ENCODE measurements around the gene KDM1B.

Gene KDM1B

GRCh38 chr6:18177286-18177965, 22.2 kb downstream of the KDM1B start:
- H3K27me3 Mint-ChIP-seq (ENCODE audit: low read depth, poor library complexity): no peaks in the 10 kb centered on the region
- no peak overlapping the region for H3K4me3 Mint-ChIP-seq
- H3K36me3 Mint-ChIP-seq (ENCODE audit: low read depth): peaks cover 71% of the 10 kb centered on the region
- no peak for DNase-seq
- TF ChIP-seq CTCF (IDR thresholded peaks at IDR 0.05): no peak
- no peak overlapping the region for H3K27ac Mint-ChIP-seq
- H3K9me3 Mint-ChIP-seq: peaks cover 27% of the 10 kb centered on the region
- H3K4me1 Mint-ChIP-seq: peaks cover 5% of the 10 kb centered on the region

DNA sequence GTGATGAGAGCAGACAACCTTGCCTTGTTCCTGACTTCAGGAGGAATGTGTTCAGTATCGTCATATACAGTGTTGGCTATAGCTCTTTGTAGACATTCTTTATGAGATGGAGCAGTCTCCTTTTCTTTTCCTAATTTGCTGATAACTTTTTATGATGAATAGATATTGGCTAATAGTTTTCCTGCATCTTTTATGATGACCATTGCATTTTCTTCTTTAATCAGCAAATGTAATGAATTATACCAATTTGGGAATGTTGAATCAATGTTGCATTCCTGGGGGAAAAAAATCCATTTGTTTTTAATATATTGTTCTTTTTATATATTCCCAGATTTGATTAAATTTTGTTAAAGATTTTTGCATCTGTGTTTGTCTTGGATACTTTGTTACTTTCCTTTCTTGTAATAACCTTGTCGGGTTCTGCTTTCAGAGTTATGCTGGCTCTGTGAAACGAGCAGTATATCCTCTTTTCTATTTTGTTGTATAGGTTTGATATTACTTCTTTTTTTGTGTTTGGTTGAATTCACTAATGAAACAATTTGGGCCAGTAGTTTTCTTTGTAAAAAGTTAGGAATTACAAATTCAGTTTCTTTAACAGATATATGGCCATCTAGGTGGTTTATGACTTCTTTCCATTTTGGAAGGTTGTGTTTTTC, 23.9 kb downstream of the KDM1B start:
- peaks cover 27% of the 10 kb centered on the region for H3K9me3 Mint-ChIP-seq
- DNase-seq: no peak
- peaks cover 5% of the 10 kb centered on the region for H3K4me1 Mint-ChIP-seq
- peaks cover 74% of the 10 kb centered on the region for H3K36me3 Mint-ChIP-seq (ENCODE audit: low read depth)
- no peaks in the 10 kb centered on the region for H3K27me3 Mint-ChIP-seq (ENCODE audit: low read depth, poor library complexity)
- TF ChIP-seq CTCF (IDR thresholded peaks at IDR 0.05): no peak
- H3K27ac Mint-ChIP-seq: peak overlapping the region; percentile 11
- H3K4me3 Mint-ChIP-seq: no peak overlapping the region

DNA sequence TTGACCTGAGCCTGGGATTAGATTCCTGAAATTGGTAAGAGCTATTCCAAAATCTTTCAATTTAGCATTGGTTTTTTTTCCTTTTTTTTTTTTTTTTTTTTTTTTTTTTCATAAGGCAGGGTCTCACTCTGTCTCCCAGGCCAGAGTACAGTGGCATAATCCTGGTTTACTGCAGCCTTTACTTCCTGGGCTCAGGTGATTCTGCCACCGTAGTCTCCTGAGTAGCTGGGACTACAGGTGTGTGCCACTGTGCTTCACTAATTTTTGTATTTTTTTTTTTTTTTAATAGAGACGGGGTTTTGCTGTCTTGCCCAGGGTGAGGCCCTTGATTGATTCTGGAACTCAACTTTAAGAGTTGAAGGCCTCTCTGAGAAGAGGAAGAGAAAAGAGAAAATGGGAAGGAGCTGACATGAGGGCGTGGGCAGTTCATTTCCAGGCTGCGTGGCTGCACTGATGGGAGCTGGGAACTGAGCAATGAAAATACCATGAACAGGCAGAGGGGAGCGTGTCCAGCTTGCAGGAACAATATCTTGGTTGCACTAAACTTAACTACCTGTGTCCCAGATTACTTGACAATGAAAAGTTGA, 24.6 kb downstream of the KDM1B start:
- peaks cover 25% of the 10 kb centered on the region for H3K9me3 Mint-ChIP-seq
- H3K4me1 Mint-ChIP-seq: peaks cover 6% of the 10 kb centered on the region
- no peak for DNase-seq
- no peak for TF ChIP-seq CTCF (IDR thresholded peaks at IDR 0.05)
- peaks cover 4% of the 10 kb centered on the region for H3K27me3 Mint-ChIP-seq (ENCODE audit: low read depth, poor library complexity)
- peaks cover 68% of the 10 kb centered on the region for H3K36me3 Mint-ChIP-seq (ENCODE audit: low read depth)
- H3K4me3 Mint-ChIP-seq: no peak overlapping the region
- H3K27ac Mint-ChIP-seq: peak overlapping the region; percentile 26

DNA sequence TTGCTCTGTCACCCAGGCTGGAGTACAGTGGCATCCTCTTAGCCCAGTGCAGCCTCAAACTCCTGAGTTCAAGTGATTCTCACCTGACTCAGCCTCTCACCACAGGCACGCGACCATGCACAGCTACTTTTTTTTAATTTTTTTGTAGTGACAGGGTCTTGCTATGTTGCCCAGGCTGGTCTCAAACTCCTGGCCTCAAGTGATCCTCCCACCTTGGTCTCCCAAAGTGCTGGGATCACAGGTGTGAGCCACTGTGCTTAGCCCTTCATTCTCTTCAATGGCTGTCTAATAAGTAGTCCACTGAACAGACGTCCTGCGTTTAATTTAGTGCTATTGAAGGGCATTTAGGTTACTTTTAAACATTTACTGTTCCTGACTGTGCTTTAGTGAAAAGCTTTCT, 27.3 kb downstream of the KDM1B start:
- Mint-ChIP-seq H3K4me3 (no peak overlapping the region), H3K27ac (no peak overlapping the region), H3K9me3 (peaks cover 4% of the 10 kb centered on the region), H3K36me3 (ENCODE audit: low read depth) (peaks cover 41% of the 10 kb centered on the region), H3K27me3 (ENCODE audit: low read depth, poor library complexity) (peaks cover 7% of the 10 kb centered on the region), H3K4me1 (peaks cover 32% of the 10 kb centered on the region)
- DNase-seq: no peak
- TF ChIP-seq CTCF (IDR thresholded peaks at IDR 0.05): no peak

GRCh38 chr6:18183766-18184165, 28.5 kb downstream of the KDM1B start:
- Mint-ChIP-seq H3K4me3 (no peak overlapping the region), H3K27ac (no peak overlapping the region), H3K27me3 (ENCODE audit: low read depth, poor library complexity) (peaks cover 7% of the 10 kb centered on the region), H3K36me3 (ENCODE audit: low read depth) (peaks cover 37% of the 10 kb centered on the region), H3K4me1 (peaks cover 35% of the 10 kb centered on the region), H3K9me3 (peaks cover under 1% of the 10 kb centered on the region)
- no peak for TF ChIP-seq CTCF (IDR thresholded peaks at IDR 0.05)
- DNase-seq: no peak

Data from nephron progenitor cell (in vitro differentiated cells).